ENCODE data around the gene GPR156. TPM values are rescaled to one million over a fixed set of nuclear protein-coding genes. Genes with fewer than 3 reads are reported as not detected.

The GPR156 gene
- total and polyA plus RNA-seq, 2 donors (not counting 3 experiments of a cell fraction or from before 2014, with no cell fraction given), result 0.14 to 0.27 TPM

DNA sequence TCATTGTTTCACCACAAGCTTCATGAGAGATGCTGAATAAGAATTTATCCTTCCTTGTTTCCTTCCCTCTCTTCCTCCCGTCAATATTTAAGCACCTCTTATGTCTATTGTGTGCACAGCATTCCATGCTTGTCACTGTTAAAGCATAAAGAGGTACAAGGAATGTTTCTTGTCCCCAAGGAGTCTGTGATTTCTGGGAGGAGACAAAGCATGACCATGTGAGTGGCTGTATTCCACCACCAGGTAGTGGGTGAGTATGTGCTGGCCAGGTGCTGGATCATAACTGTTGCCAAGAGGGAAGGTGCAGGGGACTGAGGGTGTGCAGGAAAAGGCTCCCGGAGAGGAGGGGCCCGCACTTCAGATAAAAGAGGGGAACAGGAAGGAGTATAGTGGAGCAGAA lies 127.9 kb downstream of the GPR156 start:
- DNase-seq (ENCODE audit: low read depth, low spot score) (no peak), FAIRE-seq (no peak)
- intact Hi-C loops (cut with micrococcal nuclease), result no loop called here
- H3K4me3 ChIP-seq (replicated peaks in 1 of 3; ENCODE audit: insufficient read depth in 1 of 3, low read depth in 1 of 3, low read length in 3 of 3), result no peak overlapping the region
- no peaks in the 10 kb centered on the region for H4K20me1 ChIP-seq (replicated peaks; ENCODE audit: control insufficient read depth, extremely low read depth, insufficient read depth, low read length)
- no peak overlapping the region for H3K9ac ChIP-seq (replicated peaks; ENCODE audit: extremely low read depth, insufficient read depth, low read length)
- H3K79me2 ChIP-seq (ENCODE audit: control insufficient read depth, insufficient read depth, low read length), result no peaks in the 10 kb centered on the region
- H2AFZ ChIP-seq (ENCODE audit: low read depth, low read length), result no peak overlapping the region
- H3K4me2 ChIP-seq (ENCODE audit: insufficient read depth, low read length), result no peak overlapping the region
- H3K27me3 ChIP-seq (ENCODE audit: control insufficient read depth in 2 of 2, insufficient read depth in 2 of 2, low read length in 2 of 2), result peaks cover 0 to 3% of the 10 kb centered on the region in 2 experiments
- H3K9me3 ChIP-seq (replicated peaks; ENCODE audit: control insufficient read depth, insufficient read depth, low read length), result no peaks in the 10 kb centered on the region
- CTCF ChIA-PET, result no interaction called here
- H3K36me3 ChIP-seq (ENCODE audit: control insufficient read depth in 2 of 2, extremely low read depth in 1 of 2, insufficient read depth in 2 of 2, low read length in 2 of 2), result no peaks in the 10 kb centered on the region
- no peak overlapping the region for H3K27ac ChIP-seq (ENCODE audit: insufficient read depth, low read depth, low read length)
- no TSS peak for BruUV-seq (replicated peaks)
- H3K4me1 ChIP-seq (ENCODE audit: control insufficient read depth, extremely low read depth, insufficient read depth, low read length), result peaks cover 13% of the 10 kb centered on the region
- POLR2A ChIA-PET, result no interaction called here
- no peaks in the 10 kb centered on the region for H3K9me1 ChIP-seq (replicated peaks; ENCODE audit: control insufficient read depth, extremely low read depth, insufficient read depth, low read length)
- dilution Hi-C loops (cut with MboI; ENCODE audit: extremely low pct_ligation_motif_present, low sequenced_read_pairs), result no loop called here
- TF ChIP-seq EZH2 (IDR thresholded peaks at IDR 0.05; ENCODE audit: borderline replicate concordance, low read depth, low read length, severe bottlenecking), result no peak
- no peak for TF ChIP-seq JUN (IDR thresholded peaks at IDR 0.05; ENCODE audit: borderline replicate concordance, insufficient read depth, insufficient read length, low read depth)
- TF ChIP-seq GATA2 (IDR thresholded peaks at IDR 0.05; ENCODE audit: insufficient read depth, insufficient read length, low read depth, low read length), result no peak
- TF ChIP-seq MYC (IDR thresholded peaks at IDR 0.05; ENCODE audit: low read depth, low read length), result no peak
- TF ChIP-seq POLR2AphosphoS5 (IDR thresholded peaks at IDR 0.05; ENCODE audit: insufficient read depth, low read depth, low read length), result no peak
- TF ChIP-seq FOS (IDR thresholded peaks at IDR 0.05; ENCODE audit: borderline replicate concordance, insufficient read depth, low read length), result no peak
- TF ChIP-seq, protein P1, sequence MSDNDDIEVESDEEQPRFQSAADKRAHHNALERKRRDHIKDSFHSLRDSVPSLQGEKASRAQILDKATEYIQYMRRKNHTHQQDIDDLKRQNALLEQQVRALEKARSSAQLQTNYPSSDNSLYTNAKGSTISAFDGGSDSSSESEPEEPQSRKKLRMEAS (IDR thresholded peaks at IDR 0.05; ENCODE audit: insufficient read depth, insufficient read length), result no peak
- TF ChIP-seq, protein P2, sequence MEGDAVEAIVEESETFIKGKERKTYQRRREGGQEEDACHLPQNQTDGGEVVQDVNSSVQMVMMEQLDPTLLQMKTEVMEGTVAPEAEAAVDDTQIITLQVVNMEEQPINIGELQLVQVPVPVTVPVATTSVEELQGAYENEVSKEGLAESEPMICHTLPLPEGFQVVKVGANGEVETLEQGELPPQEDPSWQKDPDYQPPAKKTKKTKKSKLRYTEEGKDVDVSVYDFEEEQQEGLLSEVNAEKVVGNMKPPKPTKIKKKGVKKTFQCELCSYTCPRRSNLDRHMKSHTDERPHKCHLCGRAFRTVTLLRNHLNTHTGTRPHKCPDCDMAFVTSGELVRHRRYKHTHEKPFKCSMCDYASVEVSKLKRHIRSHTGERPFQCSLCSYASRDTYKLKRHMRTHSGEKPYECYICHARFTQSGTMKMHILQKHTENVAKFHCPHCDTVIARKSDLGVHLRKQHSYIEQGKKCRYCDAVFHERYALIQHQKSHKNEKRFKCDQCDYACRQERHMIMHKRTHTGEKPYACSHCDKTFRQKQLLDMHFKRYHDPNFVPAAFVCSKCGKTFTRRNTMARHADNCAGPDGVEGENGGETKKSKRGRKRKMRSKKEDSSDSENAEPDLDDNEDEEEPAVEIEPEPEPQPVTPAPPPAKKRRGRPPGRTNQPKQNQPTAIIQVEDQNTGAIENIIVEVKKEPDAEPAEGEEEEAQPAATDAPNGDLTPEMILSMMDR (IDR thresholded peaks at IDR 0.05; ENCODE audit: extremely low read depth in 1 of 2, insufficient read depth in 1 of 2, low read depth in 1 of 2, low read length in 2 of 2), result no peak
- TF ChIP-seq POLR2A (IDR thresholded peaks at IDR 0.05; ENCODE audit: low read depth, low read length), result no peak

Data from endothelial cell of umbilical vein (primary cell).